SK-N-SH (cell line): ENCODE results near the gene PKNOX2. TPM values are rescaled to one million over a fixed set of nuclear protein-coding genes. Genes with fewer than 3 reads are reported as not detected.

Experiments used
- CTCF ChIA-PET: fragments of 300-600, 350-600 bp; formaldehyde crosslinking; extraction: SDS; loops from one replicate; lab custom pipeline; 2021; lab: Yijun Ruan, JAX
- POLR2A ChIA-PET: fragments of 350-600 bp; sonication (Branson Sonifier 250); formaldehyde crosslinking; extraction: SDS; loops from one replicate; lab custom pipeline; 2020; ENCODE audit warnings: antibody characterized with exemption, inconsistent platforms; lab: Yijun Ruan, JAX
- DNase-seq: peaks from one replicate; pipeline ENCODE4 v3.0.0; 2012
- H2AFZ ChIP-seq: fragments of 200-600 bp; sonication (generic); 2 replicates; pipeline ENCODE4 v1.8.1; 2016; ENCODE audit warnings: antibody characterized with exemption, mild to moderate bottlenecking, low read depth
- H3F3A ChIP-seq: fragments of 200-600 bp; sonication (generic); replicated peaks from 2 replicates; pipeline ENCODE3; 2016; ENCODE audit warnings: antibody characterized with exemption, mild to moderate bottlenecking; ENCODE audit not compliant: insufficient read depth
- H3K27ac ChIP-seq, 2 experiments: fragments of 200-500 bp in 1 of 2; fragments of 200-600 bp in 1 of 2; sonication (Bioruptor generic) in 1 of 2; sonication (generic), shearing (Covaris generic) in 1 of 2; 2 replicates each; pipeline versions ENCODE4 v1.5.1 to v1.6.1; 2014 to 2016; ENCODE audit warnings: low read depth in 2 of 2, inconsistent platforms in 1 of 2, low read length in 1 of 2, mild to moderate bottlenecking in 1 of 2, mixed read lengths in 1 of 2
- H3K27me3 ChIP-seq: fragments of 200-600 bp; sonication (generic), shearing (Covaris generic); 2 replicates; pipeline ENCODE4 v1.6.1; 2016; ENCODE audit warnings: mixed run types; ENCODE audit not compliant: insufficient read depth
- H3K36me3 ChIP-seq, 2 experiments: fragments of 200-500 bp in 1 of 2; fragments of 200-600 bp in 1 of 2; sonication (Bioruptor generic) in 1 of 2; sonication (generic) in 1 of 2; replicated peaks in 1 of 2; 2 replicates each; pipeline versions ENCODE3 to v1.5.1; 2014 to 2016; ENCODE audit warnings: low read length in 1 of 2, mild to moderate bottlenecking in 1 of 2; ENCODE audit not compliant: insufficient read depth in 2 of 2, control insufficient read depth in 1 of 2
- H3K4me1 ChIP-seq, 2 experiments: fragments of 200-500 bp in 1 of 2; fragments of 200-600 bp in 1 of 2; sonication (Bioruptor generic) in 1 of 2; sonication (generic), shearing (Covaris generic) in 1 of 2; 2 replicates each; pipeline versions ENCODE4 v1.5.1 to v1.6.1; 2014 to 2016; ENCODE audit warnings: low read depth in 1 of 2, low read length in 1 of 2, mixed run types in 1 of 2; ENCODE audit not compliant: insufficient read depth in 2 of 2, control insufficient read depth in 1 of 2
- H3K4me2 ChIP-seq: fragments of 200-600 bp; sonication (generic), shearing (Covaris generic); 2 replicates; pipeline ENCODE4 v1.6.1; 2017; ENCODE audit warnings: mixed run types
- H3K4me3 ChIP-seq, 2 experiments: fragments of 200-500 bp in 1 of 2; fragments of 200-600 bp in 1 of 2; sonication (Bioruptor generic) in 1 of 2; sonication (generic), shearing (Covaris generic) in 1 of 2; 2 replicates each; pipeline versions ENCODE4 v1.5.1 to v1.8.1; 2014 to 2016; ENCODE audit warnings: low read depth in 2 of 2, inconsistent platforms in 1 of 2, low read length in 1 of 2, mild to moderate bottlenecking in 1 of 2, mixed read lengths in 1 of 2, moderate library complexity in 1 of 2
- H3K79me2 ChIP-seq: fragments of 200-600 bp; sonication (generic); 2 replicates; pipeline ENCODE4 v1.8.1; 2017; ENCODE audit warnings: mild to moderate bottlenecking; ENCODE audit not compliant: insufficient read depth
- H3K9ac ChIP-seq: fragments of 200-600 bp; sonication (generic); 2 replicates; pipeline ENCODE4 v1.6.1; 2017; ENCODE audit warnings: mixed run types
- H3K9me2 ChIP-seq: fragments of 200-600 bp; sonication (generic); 2 replicates; pipeline ENCODE4 v1.6.1; 2017; ENCODE audit warnings: mixed run types
- H3K9me3 ChIP-seq: fragments of 200-600 bp; sonication (generic); 2 replicates; pipeline ENCODE4 v1.6.1; 2017; ENCODE audit warnings: mixed run types, mild to moderate bottlenecking, moderate library complexity
- H4K20me1 ChIP-seq: fragments of 200-600 bp; sonication (generic); 2 replicates; pipeline ENCODE4 v1.6.1; 2017; ENCODE audit warnings: mild to moderate bottlenecking, mixed run types; ENCODE audit not compliant: insufficient read depth
- CHD2 ChIP-seq: fragments of 150-350 bp; IDR thresholded peaks from 2 replicates; pipeline ENCODE4 v1.6.1; 2018; ENCODE audit warnings: low read length; ENCODE audit not compliant: partially characterized antibody
- CTCF ChIP-seq: fragments of 200-600 bp; sonication (generic); IDR thresholded peaks from 2 replicates; pipeline ENCODE4 v1.6.1; 2017; ENCODE audit warnings: antibody characterized with exemption, mild to moderate bottlenecking, moderate library complexity
- EP300 ChIP-seq, 2 experiments: IDR thresholded peaks; 2 replicates each; pipeline versions ENCODE4 v1.4.0 to v1.6.1; 2012; ENCODE audit warnings: borderline replicate concordance in 1 of 2, low read depth in 1 of 2, low read length in 1 of 2
- FOSL2 ChIP-seq: IDR thresholded peaks from 2 replicates; pipeline ENCODE4 v1.4.0; 2012; ENCODE audit warnings: low read depth, mild to moderate bottlenecking, moderate library complexity, borderline replicate concordance
- FOXJ3 ChIP-seq: sonication (generic); formaldehyde crosslinking; IDR thresholded peaks from 2 replicates; pipeline ENCODE4 v1.5.1; 2020; ENCODE audit warnings: mild to moderate bottlenecking, missing genetic modification reagents
- FOXM1 ChIP-seq: IDR thresholded peaks from 2 replicates; pipeline ENCODE4 v1.4.0; 2012; ENCODE audit warnings: low read depth, mild to moderate bottlenecking
- GABPA ChIP-seq: IDR thresholded peaks from 2 replicates; pipeline ENCODE4 v1.4.0; 2012; ENCODE audit warnings: low read depth, mild to moderate bottlenecking
- GATA2 ChIP-seq: sonication (generic); formaldehyde crosslinking; IDR thresholded peaks from 2 replicates; pipeline ENCODE4 v1.5.0; 2020; ENCODE audit warnings: mild to moderate bottlenecking, missing genetic modification reagents
- MXI1 ChIP-seq: IDR thresholded peaks from 2 replicates; pipeline ENCODE4 v1.6.1; 2012; ENCODE audit warnings: mild to moderate bottlenecking, low read depth, low read length, improper control_type of control experiment
- RAD21 ChIP-seq: IDR thresholded peaks from 2 replicates; pipeline ENCODE4 v1.6.1; 2012; ENCODE audit warnings: mild to moderate bottlenecking, low read length
- RCOR1 ChIP-seq: fragments of 150-350 bp; IDR thresholded peaks from 2 replicates; pipeline ENCODE4 v1.6.1; 2017; ENCODE audit warnings: antibody characterized with exemption, low read length
- RFX5 ChIP-seq: IDR thresholded peaks from 2 replicates; pipeline ENCODE4 v1.6.1; 2012; ENCODE audit warnings: mild to moderate bottlenecking, improper control_type of control experiment, low read length
- RXRA ChIP-seq: IDR thresholded peaks from 2 replicates; pipeline ENCODE4 v1.4.0; 2012; ENCODE audit warnings: low read depth, mild to moderate bottlenecking, borderline replicate concordance
- SMC3 ChIP-seq: IDR thresholded peaks from 2 replicates; pipeline ENCODE4 v1.6.1; 2012; ENCODE audit warnings: low read depth, low read length, improper control_type of control experiment
- TAF1 ChIP-seq: IDR thresholded peaks from 2 replicates; pipeline ENCODE4 v1.6.1; 2012; ENCODE audit warnings: low read depth, mild to moderate bottlenecking, low read length, moderate library complexity, borderline replicate concordance
- USF2 ChIP-seq: fragments of 150-350 bp; IDR thresholded peaks from 2 replicates; pipeline ENCODE4 v1.6.1; 2017; ENCODE audit warnings: antibody characterized with exemption, low read length, low read depth, borderline replicate concordance
- YY1 ChIP-seq: IDR thresholded peaks from 2 replicates; pipeline ENCODE4 v1.4.0; 2012; ENCODE audit warnings: low read depth, mild to moderate bottlenecking
- ZBTB33 ChIP-seq: IDR thresholded peaks from 2 replicates; pipeline ENCODE4 v1.4.0; 2012; ENCODE audit warnings: low read depth, borderline replicate concordance
- WGBS: methylation state at CpG from one replicate; pipeline ENCODE4 v1.1.6; 2017; ENCODE audit warnings: low lambda C conversion rate; 5-methylcytosine and 5-hydroxymethylcytosine counted together
- polyA plus RNA-seq, 3 experiments: library from polyadenylated mRNA; depleted of rRNA; stranded (reverse); fragments of >200 nt; gene quantifications; 2 replicates each; pipeline ENCODE4 v1.2.3, GENCODE V29; 2012

PKNOX2 gene
- polyA plus RNA-seq, 1 of the 3 experiments (the other 2 are of a cell fraction): 0.02 TPM

GRCh38 chr11:125270711-125271110 lies 106.2 kb downstream of the PKNOX2 start:
- Histone ChIP-seq H4K20me1 (no peaks in the 10 kb centered on the region), H3K9ac (no peak overlapping the region), H3K4me2 (no peak overlapping the region), H3K79me2 (no peaks in the 10 kb centered on the region), H3K27ac (no peak overlapping the region), H3K36me3 (no peaks in the 10 kb centered on the region), H3K9me2 (no peaks in the 10 kb centered on the region), H3K4me3 (no peak overlapping the region), H3K27me3 (no peaks in the 10 kb centered on the region; the same call in 1 of the 2 replicates), H2AFZ (no peak overlapping the region), H3F3A (no peaks in the 10 kb centered on the region), H3K4me1 (no peaks in the 10 kb centered on the region), H3K9me3 (no peaks in the 10 kb centered on the region)
- ChIA-PET POLR2A (no interaction called here), CTCF (interaction anchor here (0.7 to 1.5 kb wide), 3 partner anchors 12 to 75 kb away, joined by 3 to 8 read pairs (median 3); no protein-coding TSS in a partner anchor)
- TF ChIP-seq RAD21: no peak
- DNase-seq: no peak
- 62% methylated on average over 2 of the region's 2 CpGs for WGBS

- no peaks in the 10 kb centered on the region for H3K9me2 ChIP-seq
- no peak overlapping the region for H3K9ac ChIP-seq
- 59% methylated on average over 5 of the region's 6 CpGs for WGBS
- H2AFZ ChIP-seq: no peak overlapping the region
- no peak overlapping the region for H3K27ac ChIP-seq
- POLR2A ChIA-PET: no interaction called here
- no peak overlapping the region for H3K4me2 ChIP-seq
- H3F3A ChIP-seq: no peaks in the 10 kb centered on the region
- no peaks in the 10 kb centered on the region; the same call in 1 of the 2 replicates for H3K27me3 ChIP-seq
- no peak for DNase-seq
- H4K20me1 ChIP-seq: no peaks in the 10 kb centered on the region
- H3K36me3 ChIP-seq: no peaks in the 10 kb centered on the region
- CTCF ChIA-PET: interaction anchor here (1.0 to 1.5 kb wide), 2 partner anchors 74 to 133 kb away, joined by 3 to 8 read pairs; no protein-coding TSS in a partner anchor
- no peaks in the 10 kb centered on the region for H3K9me3 ChIP-seq
- no peak overlapping the region for H3K4me3 ChIP-seq
- TF ChIP-seq MXI1: no peak
- no peak for TF ChIP-seq RCOR1
- no peak for TF ChIP-seq CTCF
- no peak for TF ChIP-seq CHD2
- no peak for TF ChIP-seq GABPA
- no peak for TF ChIP-seq FOSL2
- no peak for TF ChIP-seq RFX5
- TF ChIP-seq TAF1: no peak
- TF ChIP-seq YY1: no peak
- no peak for TF ChIP-seq USF2
- no peak for TF ChIP-seq RXRA
- TF ChIP-seq SMC3: no peak
- no peak for TF ChIP-seq ZBTB33
- no peak for TF ChIP-seq FOXM1
- TF ChIP-seq GATA2: no peak
- TF ChIP-seq FOXJ3 (CRISPR knock-in tag): no peak
- no peak for TF ChIP-seq RAD21
- TF ChIP-seq EP300 (IDR thresholded peaks at IDR 0.05; ENCODE audit: borderline replicate concordance in 1 of 2, low read depth in 1 of 2, low read length in 1 of 2): no peak
- H3K4me1 ChIP-seq: no peaks in the 10 kb centered on the region
- no peaks in the 10 kb centered on the region for H3K79me2 ChIP-seq
These were observed 107.0 kb downstream of the PKNOX2 start for GRCh38 chr11:125271483-125272091.
